CD14-positive monocyte (primary cell): ENCODE results near the gene MC4R. TPM values are rescaled to one million over a fixed set of nuclear protein-coding genes. Genes with fewer than 3 reads are reported as not detected.

ENCODE experiments used
- DNase-seq, 3 donors: peaks; one replicate each; pipeline ENCODE4 v3.0.0-alpha.2; 2011 to 2022
- H2AFZ ChIP-seq: 2 replicates; pipeline ENCODE4 v1.6.0; 2012; ENCODE audit warnings: mild to moderate bottlenecking, low read depth, low read length, inconsistent platforms; ENCODE audit not compliant: insufficient read depth, poor library complexity, severe bottlenecking
- H3K27ac ChIP-seq, 2 donors: 1 replicate in 1 of 2; 2 replicates in 1 of 2; pipeline ENCODE4 v1.5.1; 2012 to 2013; ENCODE audit warnings: low read length in 2 of 2, control low read depth in 1 of 2, inconsistent platforms in 1 of 2, low read depth in 1 of 2, mild to moderate bottlenecking in 1 of 2
- H3K27me3 ChIP-seq, 2 donors: one replicate each; pipeline versions ENCODE4 v1.6.0 to v1.6.1; 2011 to 2013; ENCODE audit warnings: low read length in 2 of 2; ENCODE audit not compliant: control insufficient read depth in 2 of 2, insufficient read depth in 2 of 2
- H3K36me3 ChIP-seq, 2 donors: replicated peaks in 1 of 2; 1 replicate in 1 of 2; 2 replicates in 1 of 2; pipeline versions ENCODE4 v1.5.1 to v1.6.1; 2012 to 2013; ENCODE audit warnings: low read length in 2 of 2, control low read depth in 1 of 2, inconsistent platforms in 1 of 2, mild to moderate bottlenecking in 1 of 2; ENCODE audit not compliant: insufficient read depth in 2 of 2, control insufficient read depth in 1 of 2
- H3K4me1 ChIP-seq, 2 donors: 1 replicate in 1 of 2; 2 replicates in 1 of 2; pipeline versions ENCODE4 v1.5.1 to v1.6.1; 2012 to 2013; ENCODE audit warnings: low read length in 2 of 2, control low read depth in 1 of 2, inconsistent platforms in 1 of 2, mild to moderate bottlenecking in 1 of 2, moderate library complexity in 1 of 2; ENCODE audit not compliant: insufficient read depth in 2 of 2, control insufficient read depth in 1 of 2
- H3K4me2 ChIP-seq: replicated peaks from 2 replicates; pipeline ENCODE3; 2012; ENCODE audit warnings: low read length, moderate library complexity, mild to moderate bottlenecking; ENCODE audit not compliant: poor library complexity, severe bottlenecking; ENCODE audit errors: extremely low read depth
- H3K4me3 ChIP-seq, 3 experiments: fragments of 200-600 bp in 1 of 3; sonication (generic) in 1 of 3; replicated peaks in 1 of 3; 1 replicate in 2 of 3; 2 replicates in 1 of 3; pipeline ENCODE4 v1.5.1; 2011 to 2013; ENCODE audit warnings: low read length in 3 of 3, mild to moderate bottlenecking in 3 of 3, control low read depth in 2 of 3, low read depth in 2 of 3, inconsistent platforms in 1 of 3, moderate library complexity in 1 of 3
- H3K79me2 ChIP-seq: 2 replicates; pipeline ENCODE4 v1.6.0; 2012; ENCODE audit warnings: mild to moderate bottlenecking, control low read depth, inconsistent platforms, low read length, moderate library complexity; ENCODE audit not compliant: insufficient read depth
- H3K9ac ChIP-seq: 2 replicates; pipeline ENCODE4 v1.6.0; 2017; ENCODE audit warnings: low read length, mild to moderate bottlenecking; ENCODE audit not compliant: insufficient read depth, poor library complexity, severe bottlenecking
- H3K9me3 ChIP-seq, 2 donors: replicated peaks in 1 of 2; 1 replicate in 1 of 2; 2 replicates in 1 of 2; pipeline versions ENCODE4 v1.5.1 to v1.6.1; 2012 to 2013; ENCODE audit warnings: low read length in 2 of 2, control low read depth in 1 of 2; ENCODE audit not compliant: control insufficient read depth in 1 of 2, insufficient read depth in 1 of 2
- H4K20me1 ChIP-seq: 2 replicates; pipeline ENCODE4 v1.6.0; 2012; ENCODE audit warnings: mild to moderate bottlenecking, low read length, control low read depth, moderate library complexity; ENCODE audit not compliant: insufficient read depth
- H3K27ac Mint-ChIP-seq, 7 donors: one replicate each; pipeline ENCODE4 v1.8.0; 2020; ENCODE audit warnings: mild to moderate bottlenecking in 7 of 7, mixed read lengths in 7 of 7, moderate library complexity in 6 of 7, inconsistent platforms in 2 of 7
- H3K27me3 Mint-ChIP-seq, 3 donors: one replicate each; pipeline ENCODE4 v1.8.0; 2021 to 2022; ENCODE audit warnings: low read depth in 3 of 3, mild to moderate bottlenecking in 3 of 3, mixed read lengths in 3 of 3, moderate library complexity in 3 of 3, inconsistent platforms in 1 of 3
- H3K36me3 Mint-ChIP-seq, 2 donors: one replicate each; pipeline ENCODE4 v1.8.0; 2020; ENCODE audit warnings: mixed read lengths in 2 of 2, inconsistent platforms in 1 of 2, mild to moderate bottlenecking in 1 of 2
- H3K4me1 Mint-ChIP-seq: one replicate; pipeline ENCODE4 v1.8.0; 2020; ENCODE audit warnings: mild to moderate bottlenecking, mixed read lengths
- H3K4me3 Mint-ChIP-seq, 2 donors: one replicate each; pipeline ENCODE4 v1.8.0; 2020; ENCODE audit warnings: mild to moderate bottlenecking in 2 of 2, mixed read lengths in 2 of 2, moderate library complexity in 1 of 2
- H3K9me3 Mint-ChIP-seq, 7 donors: one replicate each; pipeline ENCODE4 v1.8.0; 2020 to 2022; ENCODE audit warnings: mixed read lengths in 7 of 7, mild to moderate bottlenecking in 6 of 7, moderate library complexity in 6 of 7, inconsistent platforms in 2 of 7
- WGBS: methylation state at CpG from one replicate; pipeline ENCODE4 v1.1.5; 2013; ENCODE audit warnings: missing lambda C conversion rate; ENCODE audit not compliant: insufficient coverage; 5-methylcytosine and 5-hydroxymethylcytosine counted together
- intact Hi-C, 2 donors: fragments of 100-400 bp; cut with micrococcal nuclease; formaldehyde crosslinking; loops; one replicate each; pipeline versions ENCODE4 v1.15.0 to v1.15.1; 2023
- polyA plus RNA-seq, 3 donors: library from polyadenylated mRNA; depleted of rRNA in 1 of 3; unstranded in 2 of 3; stranded (reverse) in 1 of 3; fragments of 300-500 nt in 2 of 3; fragments of >200 nt in 1 of 3; fragmentation: Illumina TruSeq in 2 of 3; gene quantifications; 1 replicate in 2 of 3; 2 replicates in 1 of 3; pipeline ENCODE4 v1.2.3, GENCODE V29; 2012 to 2021
- TF ChIP-seq, protein P1 (sequence below): fragments of 200-600 bp; IDR thresholded peaks from one replicate; pipeline ENCODE4 v1.8.0; 2022; ENCODE audit warnings: antibody characterized with exemption, mild to moderate bottlenecking

The MC4R gene
- polyA plus RNA-seq, 3 donors = not detected

DNA sequence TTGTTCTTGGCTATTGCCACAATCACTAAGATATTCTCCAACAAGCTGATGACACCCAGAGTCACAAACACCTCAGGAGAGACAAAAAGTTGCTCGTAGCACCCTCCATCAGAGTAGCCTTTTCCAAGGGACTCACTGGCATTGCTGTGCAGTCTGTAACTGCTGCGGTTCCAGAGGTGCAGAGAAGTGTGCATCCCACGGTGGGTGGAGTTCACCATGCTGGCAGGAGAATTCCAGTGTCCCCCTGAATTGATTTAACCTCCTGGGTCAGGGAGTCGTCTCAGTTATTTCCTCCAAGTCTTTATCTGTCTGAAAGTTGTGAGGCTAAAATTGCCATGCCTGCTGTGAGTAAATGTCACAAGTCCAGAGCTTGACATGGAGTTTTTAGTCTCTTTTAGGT, 443 bp downstream of the MC4R start:
- no peak for DNase-seq
- H2AFZ ChIP-seq = peak overlapping the region; percentile 42
- H3K4me1 ChIP-seq = no peaks in the 10 kb centered on the region
- H3K9me3 Mint-ChIP-seq = peaks cover 0 to 2% (median 0%) of the 10 kb centered on the region in 7 donors
- no peak overlapping the region for H3K4me3 ChIP-seq
- no peaks in the 10 kb centered on the region for H3K9me3 ChIP-seq
- H3K36me3 ChIP-seq = no peaks in the 10 kb centered on the region
- intact Hi-C loops = no loop called here
- no peaks in the 10 kb centered on the region for H3K27me3 Mint-ChIP-seq
- H3K79me2 ChIP-seq = no peaks in the 10 kb centered on the region
- no peaks in the 10 kb centered on the region for H3K36me3 Mint-ChIP-seq
- H3K4me1 Mint-ChIP-seq = peaks cover 3% of the 10 kb centered on the region
- TF ChIP-seq, protein P1, sequence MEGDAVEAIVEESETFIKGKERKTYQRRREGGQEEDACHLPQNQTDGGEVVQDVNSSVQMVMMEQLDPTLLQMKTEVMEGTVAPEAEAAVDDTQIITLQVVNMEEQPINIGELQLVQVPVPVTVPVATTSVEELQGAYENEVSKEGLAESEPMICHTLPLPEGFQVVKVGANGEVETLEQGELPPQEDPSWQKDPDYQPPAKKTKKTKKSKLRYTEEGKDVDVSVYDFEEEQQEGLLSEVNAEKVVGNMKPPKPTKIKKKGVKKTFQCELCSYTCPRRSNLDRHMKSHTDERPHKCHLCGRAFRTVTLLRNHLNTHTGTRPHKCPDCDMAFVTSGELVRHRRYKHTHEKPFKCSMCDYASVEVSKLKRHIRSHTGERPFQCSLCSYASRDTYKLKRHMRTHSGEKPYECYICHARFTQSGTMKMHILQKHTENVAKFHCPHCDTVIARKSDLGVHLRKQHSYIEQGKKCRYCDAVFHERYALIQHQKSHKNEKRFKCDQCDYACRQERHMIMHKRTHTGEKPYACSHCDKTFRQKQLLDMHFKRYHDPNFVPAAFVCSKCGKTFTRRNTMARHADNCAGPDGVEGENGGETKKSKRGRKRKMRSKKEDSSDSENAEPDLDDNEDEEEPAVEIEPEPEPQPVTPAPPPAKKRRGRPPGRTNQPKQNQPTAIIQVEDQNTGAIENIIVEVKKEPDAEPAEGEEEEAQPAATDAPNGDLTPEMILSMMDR = no peak
- H3K9ac ChIP-seq = no peak overlapping the region
- no peaks in the 10 kb centered on the region for H4K20me1 ChIP-seq
- H3K4me3 Mint-ChIP-seq = no peak overlapping the region
- H3K4me2 ChIP-seq = no peak overlapping the region
- H3K27me3 ChIP-seq = no peaks in the 10 kb centered on the region
- H3K27ac ChIP-seq = no peak overlapping the region
- WGBS = 81% methylated on average over 3 of the region's 4 CpGs
- H3K27ac Mint-ChIP-seq = no peak overlapping the region

DNA sequence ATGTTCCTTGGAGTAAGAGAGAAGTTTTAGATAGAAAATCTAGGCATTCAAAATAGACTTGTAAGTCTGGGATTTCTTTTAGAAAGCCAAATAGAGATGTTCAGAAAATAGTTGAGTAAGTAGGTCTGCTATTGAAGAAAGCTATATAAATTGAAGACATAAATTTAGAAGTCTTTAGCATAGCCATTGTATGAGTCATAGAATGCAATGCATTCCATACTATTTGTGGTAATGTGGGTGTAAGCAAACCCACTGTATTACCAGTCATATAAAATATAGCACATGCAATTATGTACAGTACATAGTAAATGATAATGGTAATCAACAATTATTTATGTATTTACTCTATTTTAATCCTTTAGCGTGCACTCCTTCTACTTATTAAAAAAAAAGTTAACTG, 14.1 kb downstream of the MC4R start:
- no peaks in the 10 kb centered on the region for H3K4me1 Mint-ChIP-seq
- TF ChIP-seq, protein P1 = no peak
- Histone ChIP-seq H3K9ac (no peak overlapping the region), H3K79me2 (no peaks in the 10 kb centered on the region), H3K4me3 (no peak overlapping the region), H3K27me3 (no peaks in the 10 kb centered on the region), H2AFZ (no peak overlapping the region), H4K20me1 (no peaks in the 10 kb centered on the region), H3K4me1 (no peaks in the 10 kb centered on the region), H3K9me3 (no peaks in the 10 kb centered on the region), H3K4me2 (no peak overlapping the region), H3K36me3 (no peaks in the 10 kb centered on the region), H3K27ac (no peak overlapping the region)
- no peak for DNase-seq
- H3K36me3 Mint-ChIP-seq = no peaks in the 10 kb centered on the region
- no peaks in the 10 kb centered on the region for H3K9me3 Mint-ChIP-seq
- no peak overlapping the region for H3K27ac Mint-ChIP-seq
- H3K4me3 Mint-ChIP-seq = no peak overlapping the region
- intact Hi-C loops = no loop called here
- peaks cover 0 to 5% (median 0%) of the 10 kb centered on the region in 3 donors for H3K27me3 Mint-ChIP-seq
- WGBS = no CpG with 5 or more reads among the region's 1 CpG
